WTC11 (cell line): ENCODE measurements around the gene ADRB1. TPM values are rescaled to one million over a fixed set of nuclear protein-coding genes. Genes with fewer than 3 reads are reported as not detected.

Experiments used
- ATAC-seq: fragments of 200-7000 bp; cut with Tn5 transposase; 2 replicates; pipeline ENCODE4 v1.10.0; 2021; ENCODE audit warnings: mild to moderate bottlenecking, moderate library complexity
- CTCF ChIA-PET: fragments of 300-600 bp; sonication (Branson Sonifier 250); formaldehyde crosslinking; loops from one replicate; lab custom pipeline; 2021; ENCODE audit warnings: antibody characterized with exemption; lab: Charles Lee
- POLR2A ChIA-PET: fragments of 350-600 bp; sonication (Branson Sonifier 250); formaldehyde crosslinking; loops from one replicate; lab custom pipeline; 2021; ENCODE audit warnings: antibody characterized with exemption; lab: Charles Lee
- DNase-seq: peaks from one replicate; pipeline ENCODE4 v3.0.0; 2021; ENCODE audit warnings: low spot score
- H3K27ac Mint-ChIP-seq: 2 replicates; pipeline ENCODE4 v1.8.0; 2021; ENCODE audit warnings: mixed read lengths
- H3K27me3 Mint-ChIP-seq: 2 replicates; pipeline ENCODE4 v1.8.0; 2021; ENCODE audit warnings: low read depth, mild to moderate bottlenecking, moderate library complexity, mixed read lengths
- H3K36me3 Mint-ChIP-seq: 2 replicates; pipeline ENCODE4 v1.8.0; 2021; ENCODE audit warnings: mixed read lengths
- H3K4me1 Mint-ChIP-seq: 2 replicates; pipeline ENCODE4 v1.8.0; 2022; ENCODE audit warnings: mixed read lengths
- H3K4me3 Mint-ChIP-seq: 2 replicates; pipeline ENCODE4 v1.8.0; 2021; ENCODE audit warnings: mild to moderate bottlenecking, moderate library complexity, mixed read lengths
- H3K9me3 Mint-ChIP-seq: 2 replicates; pipeline ENCODE4 v1.8.0; 2021; ENCODE audit warnings: mixed read lengths
- ATF1 ChIP-seq: sonication (generic); formaldehyde crosslinking; IDR thresholded peaks from 2 replicates; pipeline ENCODE4 v1.8.1; 2023; ENCODE audit warnings: mild to moderate bottlenecking, moderate library complexity, missing genetic modification reagents
- CDX4 ChIP-seq: fragments of 250-450 bp; sonication (Bioruptor Pico); IDR thresholded peaks from 2 replicates; pipeline ENCODE4 v1.9.0; 2021; ENCODE audit warnings: moderate library complexity, mild to moderate bottlenecking, inconsistent platforms, borderline replicate concordance
- CREM ChIP-seq: sonication (generic); formaldehyde crosslinking; IDR thresholded peaks from 2 replicates; pipeline ENCODE4 v1.8.1; 2022; ENCODE audit warnings: mild to moderate bottlenecking, missing genetic modification reagents, moderate library complexity
- ERG ChIP-seq: fragments of 250-450 bp; sonication (Bioruptor Pico); IDR thresholded peaks from 2 replicates; pipeline ENCODE4 v1.8.0; 2021; ENCODE audit warnings: mild to moderate bottlenecking
- ETV6 ChIP-seq: sonication (generic); formaldehyde crosslinking; IDR thresholded peaks from 2 replicates; pipeline ENCODE4 v1.8.1; 2022; ENCODE audit warnings: mild to moderate bottlenecking, missing genetic modification reagents
- GABPB1 ChIP-seq: sonication (generic); formaldehyde crosslinking; IDR thresholded peaks from 2 replicates; pipeline ENCODE4 v1.8.1; 2023; ENCODE audit warnings: mild to moderate bottlenecking, missing genetic modification reagents
- GRHL2 ChIP-seq: fragments of 250-450 bp; sonication (Bioruptor Pico); IDR thresholded peaks from 2 replicates; pipeline ENCODE4 v1.8.0; 2022; ENCODE audit warnings: mild to moderate bottlenecking, moderate library complexity; ENCODE audit not compliant: insufficient replicate concordance, severe bottlenecking
- JUN ChIP-seq: sonication (generic); formaldehyde crosslinking; IDR thresholded peaks from 2 replicates; pipeline ENCODE4 v1.8.0; 2023; ENCODE audit warnings: mild to moderate bottlenecking, missing genetic modification reagents
- PRRX2 ChIP-seq: fragments of 250-450 bp; sonication (Bioruptor Pico); IDR thresholded peaks from 2 replicates; pipeline ENCODE4 v1.8.0; 2021; ENCODE audit warnings: mild to moderate bottlenecking
- TEAD4 ChIP-seq: sonication (generic); formaldehyde crosslinking; IDR thresholded peaks from 2 replicates; pipeline ENCODE4 v1.8.0; 2022; ENCODE audit warnings: mild to moderate bottlenecking, missing genetic modification reagents
- TP53 ChIP-seq: sonication (generic); formaldehyde crosslinking; IDR thresholded peaks from 2 replicates; pipeline ENCODE4 v1.8.1; 2023; ENCODE audit warnings: mild to moderate bottlenecking, missing genetic modification reagents
- USF1 ChIP-seq: sonication (generic); formaldehyde crosslinking; IDR thresholded peaks from 2 replicates; pipeline ENCODE4 v1.8.0; 2022; ENCODE audit warnings: mild to moderate bottlenecking, missing genetic modification reagents
- ZMAT4 ChIP-seq: fragments of 250-450 bp; sonication (Bioruptor Pico); IDR thresholded peaks from 2 replicates; pipeline ENCODE4 v1.9.0; 2021; ENCODE audit warnings: mild to moderate bottlenecking
- ZNF121 ChIP-seq: sonication (generic); formaldehyde crosslinking; IDR thresholded peaks from 2 replicates; pipeline ENCODE4 v1.8.0; 2023; ENCODE audit warnings: missing genetic modification reagents
- ZNF138 ChIP-seq: sonication (generic); formaldehyde crosslinking; conservative IDR thresholded peaks from 2 replicates; pipeline ENCODE4 v1.8.1; 2022; ENCODE audit warnings: mild to moderate bottlenecking, moderate library complexity, missing genetic modification reagents
- ZNF232 ChIP-seq: sonication (generic); formaldehyde crosslinking; IDR thresholded peaks from 2 replicates; pipeline ENCODE4 v1.8.0; 2022; ENCODE audit warnings: mild to moderate bottlenecking, missing genetic modification reagents
- ZNF416 ChIP-seq: fragments of 250-450 bp; sonication (Bioruptor Pico); IDR thresholded peaks from 2 replicates; pipeline ENCODE4 v1.9.0; 2021; ENCODE audit warnings: mild to moderate bottlenecking, inconsistent platforms
- ZNF425 ChIP-seq: fragments of 250-450 bp; sonication (Bioruptor Pico); conservative IDR thresholded peaks from 2 replicates; pipeline ENCODE4 v1.9.0; 2021; ENCODE audit warnings: mild to moderate bottlenecking
- ZNF512 ChIP-seq: sonication (generic); formaldehyde crosslinking; IDR thresholded peaks from 2 replicates; pipeline ENCODE4 v1.8.1; 2022; ENCODE audit warnings: missing genetic modification reagents, borderline replicate concordance
- ZNF532 ChIP-seq: fragments of 250-450 bp; sonication (Bioruptor Pico); IDR thresholded peaks from 2 replicates; pipeline ENCODE4 v1.9.0; 2021; ENCODE audit warnings: mild to moderate bottlenecking, borderline replicate concordance
- ZSCAN18 ChIP-seq: fragments of 250-450 bp; sonication (Bioruptor Pico); IDR thresholded peaks from 2 replicates; pipeline ENCODE4 v2.1.2; 2022; ENCODE audit warnings: mild to moderate bottlenecking, moderate library complexity
- total RNA-seq: library from RNA; stranded (reverse); gene quantifications from 3 replicates; pipeline ENCODE4 v1.2.3, GENCODE V29; 2021

ADRB1 gene
- total RNA-seq, 1 experiment from 2014 or later = 0.35 TPM

GRCh38 chr10:114029655-114030054 lies 14.0 kb upstream of the ADRB1 start:
- H3K9me3 Mint-ChIP-seq = no peaks in the 10 kb centered on the region
- H3K4me3 Mint-ChIP-seq = no peak overlapping the region
- no peak for DNase-seq
- ATAC-seq = no peak
- no peak overlapping the region for H3K27ac Mint-ChIP-seq
- CTCF ChIA-PET = no interaction called here
- peaks cover 2% of the 10 kb centered on the region; the same call in 1 of the 2 replicates for H3K27me3 Mint-ChIP-seq
- POLR2A ChIA-PET = no interaction called here
- TF ChIP-seq ZNF138 (CRISPR knock-in tag) (no peak), ZNF532 (CRISPR knock-in tag) (no peak), USF1 (no peak), ERG (CRISPR knock-in tag) (no peak)
- H3K36me3 Mint-ChIP-seq = no peaks in the 10 kb centered on the region
- peaks cover 12% of the 10 kb centered on the region for H3K4me1 Mint-ChIP-seq

- CTCF ChIA-PET = no interaction called here
- H3K27ac Mint-ChIP-seq = no peak overlapping the region
- no peaks in the 10 kb centered on the region for H3K9me3 Mint-ChIP-seq
- no peaks in the 10 kb centered on the region for H3K27me3 Mint-ChIP-seq
- POLR2A ChIA-PET = no interaction called here
- no peaks in the 10 kb centered on the region for H3K36me3 Mint-ChIP-seq
- ATAC-seq (no peak), DNase-seq (no peak)
- no peak overlapping the region for H3K4me3 Mint-ChIP-seq
- peaks cover 9% of the 10 kb centered on the region for H3K4me1 Mint-ChIP-seq
- no peak for TF ChIP-seq CDX4 (CRISPR knock-in tag)
- no peak for TF ChIP-seq TP53 (CRISPR knock-in tag)
- TF ChIP-seq TEAD4 (CRISPR knock-in tag) = no peak
- TF ChIP-seq JUN (CRISPR knock-in tag) = no peak
- TF ChIP-seq ZNF138 (CRISPR knock-in tag) = no peak
- TF ChIP-seq ZNF232 (CRISPR knock-in tag) = no peak
- no peak for TF ChIP-seq ZNF425 (CRISPR knock-in tag)
- TF ChIP-seq ZSCAN18 = no peak
- TF ChIP-seq ZMAT4 = no peak
- TF ChIP-seq CREM (CRISPR knock-in tag) = no peak
- no peak for TF ChIP-seq ZNF121 (CRISPR knock-in tag)
- no peak for TF ChIP-seq GABPB1
- no peak for TF ChIP-seq GRHL2 (CRISPR knock-in tag)
- no peak for TF ChIP-seq ETV6 (CRISPR knock-in tag)
- TF ChIP-seq PRRX2 (CRISPR knock-in tag) = no peak
- TF ChIP-seq ZNF416 (CRISPR knock-in tag) = no peak
- TF ChIP-seq ZNF512 (CRISPR knock-in tag) = no peak
- no peak for TF ChIP-seq ATF1
Observed at GRCh38 chr10:114030140-114030539, 13.5 kb upstream of the ADRB1 start.
